Suprapubic skin (tissue), 3 donors: Measurements from ENCODE around the gene KRTAP10-6.

Source experiments
- EP300 ChIP-seq: sonication (generic); formaldehyde crosslinking; IDR thresholded peaks from one replicate; pipeline ENCODE4 v1.6.1; 2017; ENCODE audit warnings: antibody characterized with exemption
- TF ChIP-seq, protein P1 (sequence below), 2 donors: fragments of 200-600 bp in 1 of 2; fragments of 450-650 bp in 1 of 2; sonication (generic) in 1 of 2; IDR thresholded peaks; one replicate each; pipeline ENCODE4 v1.5.1; 2016 to 2019; ENCODE audit warnings: antibody characterized with exemption in 2 of 2, mild to moderate bottlenecking in 1 of 2, moderate library complexity in 1 of 2

DNA sequence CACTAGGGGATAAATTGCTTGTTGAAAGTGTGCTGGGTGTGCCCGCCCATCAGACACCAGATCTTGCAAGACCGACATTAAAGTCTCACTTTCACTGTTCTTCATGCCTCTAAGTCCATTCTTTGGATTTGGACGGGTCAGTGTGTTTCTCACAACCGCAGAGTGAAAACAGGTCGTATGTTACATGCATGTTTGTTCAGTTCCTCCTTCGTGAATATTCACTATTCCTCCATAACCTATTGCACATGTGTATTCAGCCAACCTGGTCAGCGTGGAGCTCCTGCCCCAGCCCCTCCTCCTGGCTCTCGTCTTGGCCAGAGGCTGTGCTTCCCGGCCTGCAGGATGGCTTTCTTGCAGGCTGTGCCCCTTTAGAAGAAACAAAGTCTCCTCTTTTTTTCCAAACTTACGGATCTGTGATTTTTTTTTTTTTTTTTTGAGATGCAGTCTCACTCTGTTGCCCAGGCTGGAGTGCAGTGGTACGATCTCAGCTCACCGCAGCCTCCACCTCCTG, 2.2 kb upstream of the KRTAP10-6 start:
- TF ChIP-seq, protein P1, sequence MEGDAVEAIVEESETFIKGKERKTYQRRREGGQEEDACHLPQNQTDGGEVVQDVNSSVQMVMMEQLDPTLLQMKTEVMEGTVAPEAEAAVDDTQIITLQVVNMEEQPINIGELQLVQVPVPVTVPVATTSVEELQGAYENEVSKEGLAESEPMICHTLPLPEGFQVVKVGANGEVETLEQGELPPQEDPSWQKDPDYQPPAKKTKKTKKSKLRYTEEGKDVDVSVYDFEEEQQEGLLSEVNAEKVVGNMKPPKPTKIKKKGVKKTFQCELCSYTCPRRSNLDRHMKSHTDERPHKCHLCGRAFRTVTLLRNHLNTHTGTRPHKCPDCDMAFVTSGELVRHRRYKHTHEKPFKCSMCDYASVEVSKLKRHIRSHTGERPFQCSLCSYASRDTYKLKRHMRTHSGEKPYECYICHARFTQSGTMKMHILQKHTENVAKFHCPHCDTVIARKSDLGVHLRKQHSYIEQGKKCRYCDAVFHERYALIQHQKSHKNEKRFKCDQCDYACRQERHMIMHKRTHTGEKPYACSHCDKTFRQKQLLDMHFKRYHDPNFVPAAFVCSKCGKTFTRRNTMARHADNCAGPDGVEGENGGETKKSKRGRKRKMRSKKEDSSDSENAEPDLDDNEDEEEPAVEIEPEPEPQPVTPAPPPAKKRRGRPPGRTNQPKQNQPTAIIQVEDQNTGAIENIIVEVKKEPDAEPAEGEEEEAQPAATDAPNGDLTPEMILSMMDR (IDR thresholded peaks at IDR 0.05) = no peak
- TF ChIP-seq EP300 = no peak
